ENCODE results near the gene KRTAP13-4. TPM values are rescaled to one million over a fixed set of nuclear protein-coding genes. Genes with fewer than 3 reads are reported as not detected.

KRTAP13-4 gene
- total RNA-seq, 1 donor from 2014 or later: not detected

GRCh38 chr21:30468900-30469714 is 39.1 kb downstream of the KRTAP13-4 start:
- no peaks in the 10 kb centered on the region for H3K27me3 ChIP-seq (ENCODE audit: control insufficient read depth, insufficient read depth, low read length)
- H3K36me3 ChIP-seq (ENCODE audit: control insufficient read depth, insufficient read depth, low read length): no peaks in the 10 kb centered on the region
- TF ChIP-seq CTCF (IDR thresholded peaks at IDR 0.05; ENCODE audit: insufficient read depth, low read length, severe bottlenecking): no peak
- no peak for DNase-seq (ENCODE audit: low read depth)
- no peak for FAIRE-seq
- H3K4me3 ChIP-seq (ENCODE audit: low read depth, low read length): no peak overlapping the region

- no peak for TF ChIP-seq CTCF (IDR thresholded peaks at IDR 0.05; ENCODE audit: insufficient read depth, low read length, severe bottlenecking)
- Histone ChIP-seq H3K36me3 (ENCODE audit: control insufficient read depth, insufficient read depth, low read length) (no peaks in the 10 kb centered on the region), H3K27me3 (ENCODE audit: control insufficient read depth, insufficient read depth, low read length) (no peaks in the 10 kb centered on the region), H3K4me3 (ENCODE audit: low read depth, low read length) (no peak overlapping the region)
- DNase-seq (ENCODE audit: low read depth): peak; percentile 72
- no peak for FAIRE-seq
Measured at GRCh38 chr21:30478004-30478403, 48.0 kb downstream of the KRTAP13-4 start.

- FAIRE-seq (no peak), DNase-seq (ENCODE audit: low read depth) (no peak)
- H3K36me3 ChIP-seq (ENCODE audit: control insufficient read depth, insufficient read depth, low read length): no peaks in the 10 kb centered on the region
- no peaks in the 10 kb centered on the region for H3K27me3 ChIP-seq (ENCODE audit: control insufficient read depth, insufficient read depth, low read length)
- no peak overlapping the region for H3K4me3 ChIP-seq (ENCODE audit: low read depth, low read length)
- TF ChIP-seq CTCF (IDR thresholded peaks at IDR 0.05; ENCODE audit: insufficient read depth, low read length, severe bottlenecking): no peak
Measured at GRCh38 chr21:30479259-30479658, 49.2 kb downstream of the KRTAP13-4 start.

GRCh38 chr21:30480145-30480544 is 50.1 kb downstream of the KRTAP13-4 start, which contains the start of gene KRTAP19-1:
TSS of gene KRTAP19-1 (minus strand) at chr21:30480367. CDS start at chr21:30480317, 50 bp downstream.
- Histone ChIP-seq H3K36me3 (ENCODE audit: control insufficient read depth, insufficient read depth, low read length) (no peaks in the 10 kb centered on the region), H3K4me3 (ENCODE audit: low read depth, low read length) (no peak within 1 kb of the TSS), H3K27me3 (ENCODE audit: control insufficient read depth, insufficient read depth, low read length) (no peaks in the 10 kb centered on the region)
- DNase-seq (ENCODE audit: low read depth) (peak; percentile 25), FAIRE-seq (peak; percentile 84)
- TF ChIP-seq CTCF (IDR thresholded peaks at IDR 0.05; ENCODE audit: insufficient read depth, low read length, severe bottlenecking): no peak

Other genes with a start within 250 kb of the KRTAP13-4 start
- gene CLDN8, start 214.1 kb upstream of the KRTAP13-4 start, total RNA-seq: 0.26 and 0.51 TPM in 2 replicates
- not detected in 2 replicates for gene KRTAP24-1, start 147.3 kb upstream of the KRTAP13-4 start, total RNA-seq
- gene KRTAP25-1, start 140.7 kb upstream of the KRTAP13-4 start, total RNA-seq: not detected in 2 replicates
- not detected in 2 replicates for gene KRTAP26-1, start 109.9 kb upstream of the KRTAP13-4 start, total RNA-seq
- gene KRTAP27-1, start 92.5 kb upstream of the KRTAP13-4 start, total RNA-seq: not detected in 2 replicates
- not detected in 2 replicates for gene KRTAP23-1, start 81.6 kb upstream of the KRTAP13-4 start, total RNA-seq
- not detected in 2 replicates for gene KRTAP13-2, start 57.9 kb upstream of the KRTAP13-4 start, total RNA-seq
- gene KRTAP13-1, start 34.2 kb upstream of the KRTAP13-4 start, total RNA-seq: not detected in 2 replicates
- gene KRTAP13-3, start 4.3 kb upstream of the KRTAP13-4 start, total RNA-seq: not detected in 2 replicates
- gene KRTAP15-1, start 10.1 kb downstream of the KRTAP13-4 start, total RNA-seq: not detected in 2 replicates
- gene KRTAP19-1, start 50.1 kb downstream of the KRTAP13-4 start, total RNA-seq: not detected in 2 replicates
- gene KRTAP19-2, start 57.2 kb downstream of the KRTAP13-4 start, total RNA-seq: not detected in 2 replicates
- gene KRTAP19-3, start 61.8 kb downstream of the KRTAP13-4 start, total RNA-seq: not detected in 2 replicates
- not detected in 2 replicates for gene KRTAP19-4, start 66.9 kb downstream of the KRTAP13-4 start, total RNA-seq
- gene KRTAP19-5, start 71.9 kb downstream of the KRTAP13-4 start, total RNA-seq: not detected in 2 replicates
- not detected in 2 replicates for gene KRTAP19-6, start 111.6 kb downstream of the KRTAP13-4 start, total RNA-seq
- gene KRTAP19-7, start 131.1 kb downstream of the KRTAP13-4 start, total RNA-seq: not detected in 2 replicates
- gene KRTAP22-2, start 160.2 kb downstream of the KRTAP13-4 start, total RNA-seq: not detected in 2 replicates
- not detected in 2 replicates for gene KRTAP6-3, start 162.2 kb downstream of the KRTAP13-4 start, total RNA-seq
- gene KRTAP6-2, start 168.7 kb downstream of the KRTAP13-4 start, total RNA-seq: not detected in 2 replicates
- gene KRTAP22-1, start 170.9 kb downstream of the KRTAP13-4 start, total RNA-seq: not detected in 2 replicates
- gene KRTAP6-1, start 183.7 kb downstream of the KRTAP13-4 start, total RNA-seq: not detected in 2 replicates
- not detected in 2 replicates for gene KRTAP20-1, start 186.2 kb downstream of the KRTAP13-4 start, total RNA-seq
- gene KRTAP20-4, start 190.4 kb downstream of the KRTAP13-4 start, total RNA-seq: not detected in 2 replicates
- not detected in 2 replicates for gene KRTAP20-2, start 205.0 kb downstream of the KRTAP13-4 start, total RNA-seq
- gene KRTAP20-3, start 212.6 kb downstream of the KRTAP13-4 start, total RNA-seq: not detected in 2 replicates